SK-N-SH (cell line): ENCODE measurements around the gene GRB10. TPM values are rescaled to one million over a fixed set of nuclear protein-coding genes. Genes with fewer than 3 reads are reported as not detected.

Source experiments
- CTCF ChIA-PET: fragments of 300-600, 350-600 bp; formaldehyde crosslinking; extraction: SDS; loops from one replicate; lab custom pipeline; 2021; lab: Yijun Ruan, JAX
- POLR2A ChIA-PET: fragments of 350-600 bp; sonication (Branson Sonifier 250); formaldehyde crosslinking; extraction: SDS; loops from one replicate; lab custom pipeline; 2020; ENCODE audit warnings: antibody characterized with exemption, inconsistent platforms; lab: Yijun Ruan, JAX
- DNase-seq: peaks from one replicate; pipeline ENCODE4 v3.0.0; 2012
- H2AFZ ChIP-seq: fragments of 200-600 bp; sonication (generic); 2 replicates; pipeline ENCODE4 v1.8.1; 2016; ENCODE audit warnings: antibody characterized with exemption, mild to moderate bottlenecking, low read depth
- H3F3A ChIP-seq: fragments of 200-600 bp; sonication (generic); replicated peaks from 2 replicates; pipeline ENCODE3; 2016; ENCODE audit warnings: antibody characterized with exemption, mild to moderate bottlenecking; ENCODE audit not compliant: insufficient read depth
- H3K27ac ChIP-seq, 2 experiments: fragments of 200-500 bp in 1 of 2; fragments of 200-600 bp in 1 of 2; sonication (Bioruptor generic) in 1 of 2; sonication (generic), shearing (Covaris generic) in 1 of 2; 2 replicates each; pipeline versions ENCODE4 v1.5.1 to v1.6.1; 2014 to 2016; ENCODE audit warnings: low read depth in 2 of 2, inconsistent platforms in 1 of 2, low read length in 1 of 2, mild to moderate bottlenecking in 1 of 2, mixed read lengths in 1 of 2
- H3K27me3 ChIP-seq: fragments of 200-600 bp; sonication (generic), shearing (Covaris generic); 2 replicates; pipeline ENCODE4 v1.6.1; 2016; ENCODE audit warnings: mixed run types; ENCODE audit not compliant: insufficient read depth
- H3K36me3 ChIP-seq, 2 experiments: fragments of 200-500 bp in 1 of 2; fragments of 200-600 bp in 1 of 2; sonication (Bioruptor generic) in 1 of 2; sonication (generic) in 1 of 2; replicated peaks in 1 of 2; 2 replicates each; pipeline versions ENCODE3 to v1.5.1; 2014 to 2016; ENCODE audit warnings: low read length in 1 of 2, mild to moderate bottlenecking in 1 of 2; ENCODE audit not compliant: insufficient read depth in 2 of 2, control insufficient read depth in 1 of 2
- H3K4me1 ChIP-seq, 2 experiments: fragments of 200-500 bp in 1 of 2; fragments of 200-600 bp in 1 of 2; sonication (Bioruptor generic) in 1 of 2; sonication (generic), shearing (Covaris generic) in 1 of 2; 2 replicates each; pipeline versions ENCODE4 v1.5.1 to v1.6.1; 2014 to 2016; ENCODE audit warnings: low read depth in 1 of 2, low read length in 1 of 2, mixed run types in 1 of 2; ENCODE audit not compliant: insufficient read depth in 2 of 2, control insufficient read depth in 1 of 2
- H3K4me2 ChIP-seq: fragments of 200-600 bp; sonication (generic), shearing (Covaris generic); 2 replicates; pipeline ENCODE4 v1.6.1; 2017; ENCODE audit warnings: mixed run types
- H3K4me3 ChIP-seq, 2 experiments: fragments of 200-500 bp in 1 of 2; fragments of 200-600 bp in 1 of 2; sonication (Bioruptor generic) in 1 of 2; sonication (generic), shearing (Covaris generic) in 1 of 2; 2 replicates each; pipeline versions ENCODE4 v1.5.1 to v1.8.1; 2014 to 2016; ENCODE audit warnings: low read depth in 2 of 2, inconsistent platforms in 1 of 2, low read length in 1 of 2, mild to moderate bottlenecking in 1 of 2, mixed read lengths in 1 of 2, moderate library complexity in 1 of 2
- H3K79me2 ChIP-seq: fragments of 200-600 bp; sonication (generic); 2 replicates; pipeline ENCODE4 v1.8.1; 2017; ENCODE audit warnings: mild to moderate bottlenecking; ENCODE audit not compliant: insufficient read depth
- H3K9ac ChIP-seq: fragments of 200-600 bp; sonication (generic); 2 replicates; pipeline ENCODE4 v1.6.1; 2017; ENCODE audit warnings: mixed run types
- H3K9me2 ChIP-seq: fragments of 200-600 bp; sonication (generic); 2 replicates; pipeline ENCODE4 v1.6.1; 2017; ENCODE audit warnings: mixed run types
- H3K9me3 ChIP-seq: fragments of 200-600 bp; sonication (generic); 2 replicates; pipeline ENCODE4 v1.6.1; 2017; ENCODE audit warnings: mixed run types, mild to moderate bottlenecking, moderate library complexity
- H4K20me1 ChIP-seq: fragments of 200-600 bp; sonication (generic); 2 replicates; pipeline ENCODE4 v1.6.1; 2017; ENCODE audit warnings: mild to moderate bottlenecking, mixed run types; ENCODE audit not compliant: insufficient read depth
- EZH2phosphoT487 ChIP-seq: fragments of 200-600 bp; sonication (generic); IDR thresholded peaks from 2 replicates; pipeline ENCODE4 v1.6.1; 2017; ENCODE audit warnings: low read depth, mixed run types, mild to moderate bottlenecking, antibody characterized with exemption, moderate library complexity, borderline replicate concordance
- FOSL2 ChIP-seq: IDR thresholded peaks from 2 replicates; pipeline ENCODE4 v1.4.0; 2012; ENCODE audit warnings: low read depth, mild to moderate bottlenecking, moderate library complexity, borderline replicate concordance
- FOXJ3 ChIP-seq: sonication (generic); formaldehyde crosslinking; IDR thresholded peaks from 2 replicates; pipeline ENCODE4 v1.5.1; 2020; ENCODE audit warnings: mild to moderate bottlenecking, missing genetic modification reagents
- FOXM1 ChIP-seq: IDR thresholded peaks from 2 replicates; pipeline ENCODE4 v1.4.0; 2012; ENCODE audit warnings: low read depth, mild to moderate bottlenecking
- IRF3 ChIP-seq: fragments of 150-350 bp; IDR thresholded peaks from 2 replicates; pipeline ENCODE4 v1.6.1; 2016; ENCODE audit warnings: mild to moderate bottlenecking, low read depth, low read length
- MEF2A ChIP-seq: IDR thresholded peaks from 2 replicates; pipeline ENCODE4 v1.4.0; 2012; ENCODE audit warnings: low read depth, borderline replicate concordance
- MXI1 ChIP-seq: IDR thresholded peaks from 2 replicates; pipeline ENCODE4 v1.6.1; 2012; ENCODE audit warnings: mild to moderate bottlenecking, low read depth, low read length, improper control_type of control experiment
- PBX3 ChIP-seq: IDR thresholded peaks from 2 replicates; pipeline ENCODE4; 2012
- POLR2AphosphoS5 ChIP-seq: IDR thresholded peaks from 2 replicates; pipeline ENCODE4 v1.6.1; 2012; ENCODE audit warnings: low read depth, low read length
- RAD21 ChIP-seq: IDR thresholded peaks from 2 replicates; pipeline ENCODE4 v1.6.1; 2012; ENCODE audit warnings: mild to moderate bottlenecking, low read length
- RCOR1 ChIP-seq: fragments of 150-350 bp; IDR thresholded peaks from 2 replicates; pipeline ENCODE4 v1.6.1; 2017; ENCODE audit warnings: antibody characterized with exemption, low read length
- REST ChIP-seq: IDR thresholded peaks from 2 replicates; pipeline ENCODE4 v1.6.1; 2012; ENCODE audit warnings: mild to moderate bottlenecking, low read depth, low read length, moderate library complexity
- RFX5 ChIP-seq: IDR thresholded peaks from 2 replicates; pipeline ENCODE4 v1.6.1; 2012; ENCODE audit warnings: mild to moderate bottlenecking, improper control_type of control experiment, low read length
- RXRA ChIP-seq: IDR thresholded peaks from 2 replicates; pipeline ENCODE4 v1.4.0; 2012; ENCODE audit warnings: low read depth, mild to moderate bottlenecking, borderline replicate concordance
- SIN3A ChIP-seq: IDR thresholded peaks from 2 replicates; pipeline ENCODE4 v1.6.1; 2012; ENCODE audit warnings: low read depth, mild to moderate bottlenecking, low read length, moderate library complexity, borderline replicate concordance
- SMC3 ChIP-seq: IDR thresholded peaks from 2 replicates; pipeline ENCODE4 v1.6.1; 2012; ENCODE audit warnings: low read depth, low read length, improper control_type of control experiment
- USF2 ChIP-seq: fragments of 150-350 bp; IDR thresholded peaks from 2 replicates; pipeline ENCODE4 v1.6.1; 2017; ENCODE audit warnings: antibody characterized with exemption, low read length, low read depth, borderline replicate concordance
- YY1 ChIP-seq: IDR thresholded peaks from 2 replicates; pipeline ENCODE4 v1.4.0; 2012; ENCODE audit warnings: low read depth, mild to moderate bottlenecking
- WGBS: methylation state at CpG from one replicate; pipeline ENCODE4 v1.1.6; 2017; ENCODE audit warnings: low lambda C conversion rate; 5-methylcytosine and 5-hydroxymethylcytosine counted together
- polyA plus RNA-seq, 3 experiments: library from polyadenylated mRNA; depleted of rRNA; stranded (reverse); fragments of >200 nt; gene quantifications; 2 replicates each; pipeline ENCODE4 v1.2.3, GENCODE V29; 2012

The GRB10 gene
- polyA plus RNA-seq, 1 of the 3 experiments (the other 2 are of a cell fraction), result 5.1 TPM

- no peak overlapping the region for H2AFZ ChIP-seq
- TF ChIP-seq RXRA (no peak), USF2 (no peak), POLR2AphosphoS5 (no peak), PBX3 (no peak), SIN3A (no peak), MXI1 (no peak), MEF2A (no peak), RAD21 (no peak), FOXM1 (no peak), RCOR1 (no peak), YY1 (no peak), FOSL2 (no peak), FOXJ3 (no peak), REST (no peak), SMC3 (no peak), IRF3 (no peak), EZH2phosphoT487 (no peak), RFX5 (no peak)
- H3K9me3 ChIP-seq, result no peaks in the 10 kb centered on the region
- H3F3A ChIP-seq, result peaks cover 16% of the 10 kb centered on the region
- H3K79me2 ChIP-seq, result no peaks in the 10 kb centered on the region
- H3K4me2 ChIP-seq, result no peak overlapping the region
- 0 out of 4 replicates have a peak, but pooled peaks cover 0 to 8% of the 10 kb centered on the region in 2 experiments for H3K4me1 ChIP-seq
- ChIA-PET POLR2A (no interaction called here), CTCF (interaction anchor here (0.7 kb wide), 1 partner anchor 15 kb away, joined by 3 read pairs; no protein-coding TSS in a partner anchor)
- no peaks in the 10 kb centered on the region for H3K9me2 ChIP-seq
- no peak for DNase-seq
- H3K36me3 ChIP-seq, result no peaks in the 10 kb centered on the region
- H3K4me3 ChIP-seq, result no peak overlapping the region
- H3K27me3 ChIP-seq, result no peaks in the 10 kb centered on the region
- H3K9ac ChIP-seq, result no peak overlapping the region
- no peaks in the 10 kb centered on the region for H4K20me1 ChIP-seq
- no peak overlapping the region for H3K27ac ChIP-seq
- 38% methylated on average over 3 of the region's 3 CpGs for WGBS
Measured at GRCh38 chr7:50815138-50815537, 32.4 kb upstream of the GRB10 start.
